HG02623 (cell line): ENCODE results near the gene SAMD11.
"Not testable (repeated sequence)": the region's sequence is repeated elsewhere in the genome, so short reads cannot be mapped to it uniquely, and the experiment has no call there.

Source experiments
- ATAC-seq: cut with Tn5 transposase; IDR thresholded peaks from one replicate; pipeline ENCODE4 v1.9.1; 2021; ENCODE audit warnings: moderate library complexity; ENCODE audit not compliant: unreplicated experiment

Gene SAMD11

DNA sequence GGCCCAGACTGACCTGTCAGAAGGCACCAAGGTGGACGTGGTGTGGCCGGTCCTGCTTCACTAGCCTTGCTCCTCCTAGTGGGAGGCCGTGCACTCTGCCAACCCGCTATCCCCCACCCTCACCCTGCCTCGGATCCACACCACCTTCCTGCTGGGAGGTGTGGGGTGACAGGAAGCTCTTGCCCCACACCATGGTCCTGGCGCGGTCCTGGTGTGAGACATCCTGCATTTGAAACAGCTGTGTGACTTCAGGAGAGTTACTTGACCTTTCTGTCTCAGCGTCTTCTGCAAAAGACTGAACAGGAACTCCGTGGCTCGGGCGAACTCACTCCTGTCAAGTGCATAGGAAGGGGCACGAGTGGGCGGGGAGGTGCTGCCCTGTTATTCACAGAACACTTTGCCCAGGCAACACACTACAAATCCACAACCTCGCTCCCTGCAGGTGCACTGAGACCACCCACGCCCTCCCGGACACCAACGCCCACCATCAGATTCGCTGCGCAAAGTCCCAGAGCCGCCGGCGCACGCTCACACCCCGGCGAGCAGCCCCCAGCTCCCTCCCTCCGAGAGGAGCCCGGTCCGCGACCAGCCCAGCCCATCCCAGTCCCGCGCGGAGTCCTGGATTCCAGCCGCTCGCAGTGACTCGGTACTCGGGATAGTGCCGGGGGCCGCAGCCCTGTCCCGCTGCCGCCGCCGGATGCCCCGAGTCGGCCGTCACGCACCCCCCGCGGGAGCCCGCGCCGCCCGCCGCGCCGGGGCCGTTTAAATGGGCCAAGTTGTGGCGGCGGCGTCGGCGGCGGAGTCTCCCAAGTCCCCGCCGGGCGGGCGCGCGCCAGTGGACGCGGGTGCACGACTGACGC is at the start of gene SAMD11:
Gene SAMD11 (plus strand): TSS at position 793 of the 860 bp plus-strand sequence. CDS start 509 bp downstream, outside the sequence.
- ATAC-seq = no peak

- not testable (repeated sequence) for ATAC-seq
Measured at GRCh38 chr1:876428-877208, 47.1 kb upstream of the SAMD11 start.

- ATAC-seq = not testable (repeated sequence)
Measured at GRCh38 chr1:877209-877986, 46.3 kb upstream of the SAMD11 start.

- not testable (repeated sequence) for ATAC-seq
Measured at GRCh38 chr1:880511-880910, 43.2 kb upstream of the SAMD11 start.

DNA sequence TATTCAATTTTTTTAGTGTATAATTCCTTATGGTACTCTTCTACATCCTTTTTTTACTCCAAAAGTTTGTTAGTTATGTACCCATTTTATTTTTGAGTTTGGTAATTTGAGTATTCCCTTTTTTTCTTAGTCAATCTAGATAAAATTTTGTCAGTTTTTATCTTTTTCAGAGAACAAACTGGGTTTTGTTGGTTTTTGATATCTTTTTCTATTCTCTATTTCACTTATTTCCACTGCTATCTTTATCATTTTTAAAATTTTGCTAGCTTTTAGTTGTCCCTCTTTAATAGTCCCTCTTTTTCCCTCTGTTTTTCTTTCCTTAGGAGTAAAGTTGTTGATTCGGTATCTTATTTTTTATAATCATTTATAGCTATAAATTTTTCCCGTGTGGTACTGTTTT is 42.8 kb upstream of the SAMD11 start:
- ATAC-seq = not testable (repeated sequence)

DNA sequence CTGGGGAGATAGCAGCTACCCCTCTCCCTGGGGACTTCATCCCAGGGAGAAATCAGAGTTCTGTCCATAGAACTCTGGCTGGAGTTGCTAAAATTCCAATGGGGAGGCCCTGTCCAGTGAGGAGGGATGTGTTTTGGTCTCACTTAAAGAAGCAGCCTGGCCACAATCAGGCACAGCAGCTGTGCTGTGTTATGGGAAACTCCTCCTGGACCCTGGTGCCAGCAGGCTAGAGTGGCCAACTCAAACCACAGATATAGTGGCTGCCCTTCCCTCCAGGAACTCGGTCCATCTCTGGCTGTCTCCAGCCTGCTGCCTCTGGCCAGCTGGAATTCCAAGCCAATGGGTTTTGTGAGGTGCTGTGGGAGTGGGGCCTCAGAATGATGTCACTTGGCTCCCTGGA is 37.4 kb upstream of the SAMD11 start:
- no peak for ATAC-seq

DNA sequence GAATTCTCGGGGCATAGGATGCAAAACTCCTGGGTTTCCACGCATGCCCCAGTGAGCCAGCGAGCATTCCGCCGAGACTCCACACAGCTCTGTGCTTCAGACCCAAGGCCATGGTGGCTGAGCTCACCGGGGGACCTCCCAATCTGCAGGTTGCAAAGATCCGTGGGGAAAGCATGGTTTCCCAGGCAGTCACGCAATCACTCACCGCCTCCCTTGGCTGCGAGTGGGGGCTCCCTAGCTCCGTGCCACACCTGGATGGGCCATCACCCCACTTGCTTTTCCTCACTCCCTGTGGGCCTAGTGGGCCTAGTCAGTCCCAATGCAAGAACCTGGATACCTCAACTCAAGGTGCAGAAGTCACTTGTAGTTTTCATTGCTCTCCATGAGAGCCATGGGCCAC is 37.0 kb upstream of the SAMD11 start:
- ATAC-seq = no peak

DNA sequence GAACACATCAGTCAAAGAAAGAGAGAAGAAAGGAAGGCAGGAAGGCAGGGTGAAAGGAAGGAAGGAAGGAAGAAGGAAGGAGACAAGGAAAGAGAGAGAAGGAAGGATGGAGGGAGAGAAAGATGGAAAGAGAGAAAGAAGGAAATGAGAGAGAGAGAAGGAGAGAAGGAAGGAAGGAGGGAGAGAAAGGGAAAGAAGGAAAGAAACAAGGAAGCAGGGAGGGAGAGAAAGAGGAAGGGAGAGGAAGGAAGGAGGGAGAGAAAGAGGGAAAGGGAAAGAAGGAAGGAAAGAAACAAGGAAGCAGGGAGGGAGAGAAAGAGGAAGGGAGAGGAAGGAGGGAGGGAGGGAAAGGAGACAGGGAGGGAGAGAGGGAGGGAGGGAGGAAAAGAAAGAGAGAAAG is 35.4 kb upstream of the SAMD11 start:
- no peak for ATAC-seq

- not testable (repeated sequence) for ATAC-seq
Measured at GRCh38 chr1:889774-890173, 33.9 kb upstream of the SAMD11 start.

DNA sequence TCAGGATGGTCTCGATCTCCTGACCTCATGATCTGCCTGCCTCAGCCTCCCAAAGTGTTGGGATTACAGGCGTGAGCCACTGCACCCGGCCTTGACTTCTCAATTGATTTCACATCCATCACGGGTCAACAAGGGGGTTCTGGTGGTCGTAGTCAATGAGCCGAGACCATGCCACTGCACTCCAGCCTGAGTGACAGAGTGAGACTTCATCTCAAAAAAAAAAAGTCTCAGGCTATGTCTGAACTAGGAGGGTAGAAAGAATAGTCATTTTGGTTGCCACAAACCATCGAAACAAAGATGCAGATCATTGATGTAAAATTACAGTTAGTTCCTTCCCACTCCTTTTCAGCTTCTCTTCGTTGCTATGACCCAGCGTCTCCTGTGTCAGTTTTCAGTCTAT is 33.5 kb upstream of the SAMD11 start:
- not testable (repeated sequence) for ATAC-seq

DNA sequence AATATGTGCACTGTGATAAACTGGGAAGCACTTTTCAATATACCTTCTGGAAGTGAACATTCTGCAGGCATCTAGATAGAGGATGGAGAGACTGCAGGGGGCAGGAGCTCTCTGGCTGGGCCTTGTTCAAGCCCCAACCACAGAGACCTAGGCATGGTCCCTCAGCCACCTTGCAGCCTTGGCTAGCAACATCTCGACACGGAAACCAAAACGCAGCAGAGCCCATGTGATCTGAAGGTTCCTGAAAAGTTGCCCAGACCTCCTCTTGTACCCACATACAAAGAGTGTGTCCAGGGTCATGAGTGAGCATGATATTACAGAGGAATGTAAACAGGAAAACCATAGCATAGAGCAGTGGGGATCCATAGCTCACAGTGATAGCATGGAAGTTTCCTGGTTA is 33.1 kb upstream of the SAMD11 start:
- no peak for ATAC-seq

DNA sequence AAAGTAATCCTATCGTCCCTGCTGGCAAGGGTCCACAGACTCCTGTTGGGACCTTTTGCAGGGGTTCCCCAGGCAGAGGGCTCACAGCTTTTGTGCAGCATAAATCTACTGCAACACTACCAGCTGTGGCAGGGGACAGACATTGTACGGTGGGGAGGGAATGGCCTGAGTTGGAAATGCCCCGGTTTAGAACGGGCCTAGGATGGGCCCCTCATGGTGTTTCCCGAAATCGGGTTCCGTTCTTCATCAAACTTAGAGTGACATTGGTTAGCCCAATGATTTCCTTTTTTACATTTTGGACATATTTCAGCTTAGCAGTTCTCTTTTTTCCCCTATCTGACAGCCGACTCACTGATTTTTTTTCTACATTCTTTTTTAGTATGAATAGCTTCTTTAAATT is 26.5 kb upstream of the SAMD11 start:
- ATAC-seq = no peak

GRCh38 chr1:897951-898350 is 25.8 kb upstream of the SAMD11 start:
- ATAC-seq = not testable (repeated sequence)

GRCh38 chr1:899636-900317 is 23.9 kb upstream of the SAMD11 start:
- no peak for ATAC-seq

- ATAC-seq = no peak
Measured at GRCh38 chr1:901108-901859, 22.4 kb upstream of the SAMD11 start.

DNA sequence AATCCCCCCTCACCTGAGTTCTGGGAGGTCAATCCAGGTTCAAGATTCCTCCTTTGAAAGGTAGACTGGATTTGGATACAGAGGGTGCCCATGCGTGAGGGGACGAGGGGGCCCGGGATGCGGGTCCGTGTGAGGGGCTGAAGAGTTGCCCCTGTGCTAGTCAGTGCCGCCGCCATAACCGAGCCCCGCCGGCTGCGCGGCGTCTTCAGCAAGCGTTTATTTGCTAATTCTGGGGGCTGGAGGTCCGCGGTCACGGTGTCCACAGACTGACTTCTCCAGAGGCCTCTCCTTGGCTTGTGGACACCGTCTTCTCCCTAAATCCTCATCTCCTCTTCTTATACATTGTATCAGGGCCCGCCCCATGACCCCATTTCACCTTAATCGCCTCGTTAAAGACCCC is 20.9 kb upstream of the SAMD11 start:
- ATAC-seq = no peak

GRCh38 chr1:903305-903704 is 20.4 kb upstream of the SAMD11 start:
- no peak for ATAC-seq

DNA sequence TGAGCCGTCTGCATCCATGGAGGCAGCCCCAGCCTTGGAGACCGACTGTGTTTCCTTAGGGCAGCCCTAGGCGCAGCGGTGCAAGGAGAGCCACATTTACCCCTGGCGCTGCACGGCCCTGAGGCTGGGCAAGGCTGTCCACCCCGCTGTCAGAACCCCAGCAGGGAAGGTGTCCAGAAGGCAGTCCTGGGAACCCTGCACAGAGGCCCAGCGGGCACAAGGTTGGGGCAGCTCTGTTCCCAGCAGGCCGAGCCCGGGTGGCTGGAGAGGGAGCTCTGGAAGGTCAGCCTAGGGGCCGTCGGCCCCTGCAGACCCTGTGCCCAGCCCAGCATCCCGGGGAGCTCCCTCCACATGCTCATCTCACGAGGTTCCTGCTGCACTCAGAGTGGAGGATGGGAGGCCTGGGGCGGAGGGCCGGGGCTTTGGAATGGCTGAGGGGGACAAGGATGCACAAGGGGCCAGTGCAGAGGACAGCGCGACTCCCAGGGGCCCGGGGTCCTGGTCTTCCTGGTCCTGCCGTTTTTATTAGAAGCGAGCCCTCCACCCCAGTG is 19.9 kb upstream of the SAMD11 start:
- ATAC-seq = no peak

GRCh38 chr1:904310-904950 is 19.3 kb upstream of the SAMD11 start:
- ATAC-seq = peak; percentile 53
